ENCODE results near the gene EDN2. TPM values are rescaled to one million over a fixed set of nuclear protein-coding genes. Genes with fewer than 3 reads are reported as not detected.

Gene EDN2
- total RNA-seq, 1 experiment from 2014 or later = 0.28 TPM

- no TSS peak for BruUV-seq (replicated peaks)
- CTCF ChIA-PET = no interaction called here
- no peak for DNase-seq
- H3K36me3 Mint-ChIP-seq (ENCODE audit: insufficient read depth, unreplicated experiment) = peaks cover 12% of the 10 kb centered on the region
- intact Hi-C loops (cut with micrococcal nuclease; ENCODE audit: unreplicated experiment) = no loop called here
- H3K4me1 Mint-ChIP-seq (ENCODE audit: low read depth, unreplicated experiment) = peaks cover 52% of the 10 kb centered on the region
- no peak overlapping the region for H3K4me3 Mint-ChIP-seq (ENCODE audit: low read depth, unreplicated experiment)
- H3K27me3 Mint-ChIP-seq (ENCODE audit: unreplicated experiment) = no peaks in the 10 kb centered on the region
- no peaks in the 10 kb centered on the region for H3K9me3 Mint-ChIP-seq (ENCODE audit: low read depth, unreplicated experiment)
- H3K27ac Mint-ChIP-seq (ENCODE audit: unreplicated experiment) = no peak overlapping the region
- TF ChIP-seq CTCF (IDR thresholded peaks at IDR 0.05; ENCODE audit: unreplicated experiment) = no peak
Measured at GRCh38 chr1:41502912-41503311, 18.4 kb upstream of the EDN2 start.

GRCh38 chr1:41501581-41501980 is 17.1 kb upstream of the EDN2 start:
- peaks cover 19% of the 10 kb centered on the region for H3K36me3 Mint-ChIP-seq (ENCODE audit: insufficient read depth, unreplicated experiment)
- BruUV-seq (replicated peaks) = no TSS peak
- no peak for TF ChIP-seq CTCF (IDR thresholded peaks at IDR 0.05; ENCODE audit: unreplicated experiment)
- CTCF ChIA-PET = interaction anchor here (1.1 to 2.2 kb wide), 3 partner anchors 14 to 35 kb away, joined by 4 to 13 read pairs (median 4); partner anchors contain the start of gene EDN2
- no peak overlapping the region for H3K27ac Mint-ChIP-seq (ENCODE audit: unreplicated experiment)
- H3K4me1 Mint-ChIP-seq (ENCODE audit: low read depth, unreplicated experiment) = peaks cover 53% of the 10 kb centered on the region
- intact Hi-C loops (cut with micrococcal nuclease; ENCODE audit: unreplicated experiment) = no loop called here
- H3K4me3 Mint-ChIP-seq (ENCODE audit: low read depth, unreplicated experiment) = no peak overlapping the region
- DNase-seq = peak; percentile 82
- no peaks in the 10 kb centered on the region for H3K9me3 Mint-ChIP-seq (ENCODE audit: low read depth, unreplicated experiment)
- no peaks in the 10 kb centered on the region for H3K27me3 Mint-ChIP-seq (ENCODE audit: unreplicated experiment)

GRCh38 chr1:41500781-41501518 is 16.5 kb upstream of the EDN2 start:
- peak overlapping the region; percentile 68 for H3K27ac Mint-ChIP-seq (ENCODE audit: unreplicated experiment)
- H3K4me1 Mint-ChIP-seq (ENCODE audit: low read depth, unreplicated experiment) = peaks cover 53% of the 10 kb centered on the region
- peak; percentile 50 for DNase-seq
- CTCF ChIA-PET = interaction anchor here (0.7 to 2.2 kb wide), 4 partner anchors 15 to 129 kb away, joined by 3 to 13 read pairs (median 4); partner anchors contain the start of gene EDN2
- TF ChIP-seq CTCF (IDR thresholded peaks at IDR 0.05; ENCODE audit: unreplicated experiment) = no peak
- intact Hi-C loops (cut with micrococcal nuclease; ENCODE audit: unreplicated experiment) = no loop called here
- no peak overlapping the region for H3K4me3 Mint-ChIP-seq (ENCODE audit: low read depth, unreplicated experiment)
- H3K27me3 Mint-ChIP-seq (ENCODE audit: unreplicated experiment) = no peaks in the 10 kb centered on the region
- H3K36me3 Mint-ChIP-seq (ENCODE audit: insufficient read depth, unreplicated experiment) = peaks cover 19% of the 10 kb centered on the region
- no TSS peak for BruUV-seq (replicated peaks)
- no peaks in the 10 kb centered on the region for H3K9me3 Mint-ChIP-seq (ENCODE audit: low read depth, unreplicated experiment)

DNA sequence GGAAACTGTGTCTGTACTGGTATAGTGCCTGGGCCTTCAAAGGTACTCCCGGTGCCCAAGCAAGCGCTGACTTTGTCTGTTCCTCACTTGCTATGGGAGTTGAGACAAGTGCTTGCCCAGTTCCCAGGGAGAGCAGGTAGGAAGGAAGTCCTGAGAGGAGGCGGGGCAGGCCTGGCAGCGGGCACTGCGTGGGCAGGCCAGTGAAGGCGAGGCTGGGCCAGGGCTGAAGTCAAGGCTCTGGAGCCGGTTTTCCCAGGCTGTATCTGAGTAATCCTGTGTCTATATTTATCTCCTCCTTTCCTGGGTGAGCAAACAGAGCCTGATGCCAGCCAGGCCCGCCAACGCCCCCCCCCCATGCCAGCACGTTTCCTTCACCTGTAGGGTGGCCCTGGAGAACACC is 15.9 kb upstream of the EDN2 start:
- Mint-ChIP-seq H3K9me3 (ENCODE audit: low read depth, unreplicated experiment) (no peaks in the 10 kb centered on the region), H3K4me3 (ENCODE audit: low read depth, unreplicated experiment) (no peak overlapping the region), H3K4me1 (ENCODE audit: low read depth, unreplicated experiment) (peaks cover 51% of the 10 kb centered on the region), H3K36me3 (ENCODE audit: insufficient read depth, unreplicated experiment) (peaks cover 19% of the 10 kb centered on the region), H3K27me3 (ENCODE audit: unreplicated experiment) (no peaks in the 10 kb centered on the region), H3K27ac (ENCODE audit: unreplicated experiment) (peak overlapping the region; percentile 68)
- CTCF ChIA-PET = interaction anchor here (2.2 kb wide), 1 partner anchor 15 kb away, joined by 13 read pairs; no protein-coding TSS in a partner anchor
- no TSS peak for BruUV-seq (replicated peaks)
- intact Hi-C loops (cut with micrococcal nuclease; ENCODE audit: unreplicated experiment) = no loop called here
- peak; percentile 90 for DNase-seq
- no peak for TF ChIP-seq CTCF (IDR thresholded peaks at IDR 0.05; ENCODE audit: unreplicated experiment)

Measured in Calu3 (cell line).